NK-92 (cell line): Measurements from ENCODE around the gene UNC13A.

Experiments used
- DNase-seq: peaks from one replicate; lab custom pipeline; 2025; ENCODE audit not compliant: unreplicated experiment; lab: John Stamatoyannopoulos, UW

Gene UNC13A

GRCh38 chr19:17687857-17688784 is at the start of gene UNC13A:
Gene UNC13A, minus strand, starts transcription at chr19:17688354. Its CDS starts 155 bp downstream, at chr19:17688199.
- DNase-seq: no peak

DNA sequence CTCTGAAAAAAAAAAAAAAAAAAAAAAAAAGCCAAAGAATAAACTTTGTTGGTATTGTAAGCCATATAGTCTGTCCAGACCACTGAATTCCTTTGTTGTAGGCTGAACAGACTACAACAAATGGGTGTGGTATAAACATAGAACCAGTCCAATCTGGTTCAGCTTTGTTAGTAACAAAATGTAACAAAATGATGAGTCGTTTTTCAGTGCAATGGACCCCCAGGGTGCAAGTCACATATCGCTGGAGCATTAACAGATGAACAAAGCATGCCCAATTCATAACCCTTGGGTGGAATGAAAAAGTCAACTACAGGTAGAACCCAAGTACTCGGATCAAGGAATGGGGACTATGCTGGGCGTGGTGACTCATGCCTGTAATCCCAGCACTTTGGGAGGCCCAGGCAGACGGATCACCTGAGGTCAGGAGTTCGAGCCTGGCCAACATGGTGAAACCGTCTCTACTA is 49.6 kb upstream of the UNC13A start:
- DNase-seq: no peak

DNA sequence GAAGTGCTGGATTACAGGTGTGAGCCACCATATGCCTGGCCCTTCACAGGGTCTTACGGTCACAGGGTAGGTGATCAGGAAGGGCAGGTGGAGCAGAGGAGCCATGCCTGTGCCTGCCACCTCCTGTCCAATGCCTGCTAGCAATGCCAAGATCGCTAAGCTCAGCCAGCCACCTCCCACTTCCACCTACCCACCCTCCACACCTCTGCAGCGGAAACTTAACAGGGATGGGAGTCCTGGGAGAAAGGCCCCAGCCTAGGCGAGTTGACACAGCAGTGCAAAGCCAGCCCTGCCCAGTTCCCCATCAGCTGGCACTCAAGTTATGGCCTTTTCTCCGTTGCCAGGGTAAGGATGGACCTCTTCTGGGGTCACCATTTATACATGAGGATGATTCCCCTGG is 47.3 kb upstream of the UNC13A start:
- no peak for DNase-seq

DNA sequence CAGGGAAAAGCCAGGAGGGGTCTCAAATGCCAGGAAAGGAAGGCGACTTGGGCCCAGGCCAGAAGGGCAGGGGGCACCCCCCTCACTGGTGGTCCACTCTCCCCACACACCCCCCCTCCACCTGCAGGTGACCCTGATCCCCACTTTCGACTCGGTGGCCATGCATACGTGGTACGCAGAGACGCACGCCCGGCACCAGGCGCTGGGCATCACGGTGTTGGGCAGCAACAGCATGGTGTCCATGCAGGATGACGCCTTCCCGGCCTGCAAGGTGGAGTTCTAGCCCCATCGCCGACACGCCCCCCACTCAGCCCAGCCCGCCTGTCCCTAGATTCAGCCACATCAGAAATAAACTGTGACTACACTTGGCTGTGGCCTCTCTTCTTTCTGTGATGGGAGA is 46.0 kb upstream of the UNC13A start:
- DNase-seq: no peak

- DNase-seq: no peak
Measured at GRCh38 chr19:17733127-17733526, 45.0 kb upstream of the UNC13A start.

GRCh38 chr19:17727843-17728242 is 39.7 kb upstream of the UNC13A start:
- DNase-seq: no peak

DNA sequence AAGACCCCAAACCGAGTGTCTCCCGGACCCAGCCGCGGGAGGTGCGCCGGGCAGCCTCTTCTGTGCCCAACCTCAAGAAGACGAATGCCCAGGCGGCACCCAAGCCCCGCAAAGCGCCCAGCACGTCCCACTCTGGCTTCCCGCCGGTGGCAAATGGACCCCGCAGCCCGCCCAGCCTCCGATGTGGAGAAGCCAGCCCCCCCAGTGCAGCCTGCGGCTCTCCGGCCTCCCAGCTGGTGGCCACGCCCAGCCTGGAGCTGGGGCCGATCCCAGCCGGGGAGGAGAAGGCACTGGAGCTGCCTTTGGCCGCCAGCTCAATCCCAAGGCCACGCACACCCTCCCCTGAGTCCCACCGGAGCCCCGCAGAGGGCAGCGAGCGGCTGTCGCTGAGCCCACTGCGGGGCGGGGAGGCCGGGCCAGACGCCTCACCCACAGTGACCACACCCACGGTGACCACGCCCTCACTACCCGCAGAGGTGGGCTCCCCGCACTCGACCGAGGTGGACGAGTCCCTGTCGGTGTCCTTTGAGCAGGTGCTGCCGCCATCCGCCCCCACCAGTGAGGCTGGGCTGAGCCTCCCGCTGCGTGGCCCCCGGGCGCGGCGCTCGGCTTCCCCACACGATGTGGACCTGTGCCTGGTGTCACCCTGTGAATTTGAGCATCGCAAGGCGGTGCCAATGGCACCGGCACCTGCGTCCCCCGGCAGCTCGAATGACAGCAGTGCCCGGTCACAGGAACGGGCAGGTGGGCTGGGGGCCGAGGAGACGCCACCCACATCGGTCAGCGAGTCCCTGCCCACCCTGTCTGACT is 39.0 kb upstream of the UNC13A start:
- DNase-seq: no peak

DNA sequence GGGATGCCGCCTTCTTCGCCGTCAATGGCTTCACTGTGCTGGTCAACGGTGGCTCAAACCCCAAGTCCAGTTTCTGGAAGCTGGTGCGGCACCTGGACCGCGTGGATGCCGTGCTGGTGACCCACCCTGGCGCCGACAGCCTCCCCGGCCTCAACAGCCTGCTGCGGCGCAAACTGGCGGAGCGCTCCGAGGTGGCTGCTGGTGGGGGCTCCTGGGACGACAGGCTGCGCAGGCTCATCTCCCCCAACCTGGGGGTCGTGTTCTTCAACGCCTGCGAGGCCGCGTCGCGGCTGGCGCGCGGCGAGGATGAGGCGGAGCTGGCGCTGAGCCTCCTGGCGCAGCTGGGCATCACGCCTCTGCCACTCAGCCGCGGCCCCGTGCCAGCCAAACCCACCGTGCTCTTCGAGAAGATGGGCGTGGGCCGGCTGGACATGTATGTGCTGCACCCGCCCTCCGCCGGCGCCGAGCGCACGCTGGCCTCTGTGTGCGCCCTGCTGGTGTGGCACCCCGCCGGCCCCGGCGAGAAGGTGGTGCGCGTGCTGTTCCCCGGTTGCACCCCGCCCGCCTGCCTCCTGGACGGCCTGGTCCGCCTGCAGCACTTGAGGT is 38.1 kb upstream of the UNC13A start:
- DNase-seq: no peak

DNA sequence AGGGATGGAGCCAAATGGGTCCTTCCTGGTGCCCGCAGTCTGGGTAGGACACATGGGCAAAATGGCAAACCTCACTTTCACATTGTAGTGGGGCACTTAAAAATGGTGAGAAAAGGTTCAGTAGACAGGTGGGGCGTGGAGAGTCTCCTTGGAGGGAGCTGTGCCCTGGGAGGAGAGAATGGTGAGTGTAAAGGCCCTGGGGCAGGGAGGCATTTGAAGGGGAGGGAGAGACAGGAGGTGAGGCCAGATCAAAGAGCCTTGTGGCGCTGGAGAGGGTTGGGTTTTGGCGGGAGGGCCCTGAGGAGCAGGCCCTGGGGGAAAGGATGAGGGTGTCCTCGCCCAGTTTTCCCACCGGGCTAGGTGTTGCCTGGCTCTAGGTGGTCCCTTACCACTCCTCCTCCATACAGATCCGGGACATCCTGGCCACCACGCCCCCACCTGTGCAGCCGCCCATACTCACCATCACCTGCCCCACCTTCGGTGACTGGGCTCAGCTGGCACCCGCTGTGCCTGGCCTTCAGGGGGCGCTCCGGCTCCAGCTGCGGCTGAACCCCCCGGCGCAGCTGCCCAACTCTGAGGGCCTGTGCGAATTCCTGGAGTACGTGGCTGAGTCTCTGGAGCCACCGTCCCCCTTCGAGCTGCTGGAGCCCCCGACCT is 37.4 kb upstream of the UNC13A start:
- no peak for DNase-seq

GRCh38 chr19:17724655-17725054 is 36.5 kb upstream of the UNC13A start:
- no peak for DNase-seq

DNA sequence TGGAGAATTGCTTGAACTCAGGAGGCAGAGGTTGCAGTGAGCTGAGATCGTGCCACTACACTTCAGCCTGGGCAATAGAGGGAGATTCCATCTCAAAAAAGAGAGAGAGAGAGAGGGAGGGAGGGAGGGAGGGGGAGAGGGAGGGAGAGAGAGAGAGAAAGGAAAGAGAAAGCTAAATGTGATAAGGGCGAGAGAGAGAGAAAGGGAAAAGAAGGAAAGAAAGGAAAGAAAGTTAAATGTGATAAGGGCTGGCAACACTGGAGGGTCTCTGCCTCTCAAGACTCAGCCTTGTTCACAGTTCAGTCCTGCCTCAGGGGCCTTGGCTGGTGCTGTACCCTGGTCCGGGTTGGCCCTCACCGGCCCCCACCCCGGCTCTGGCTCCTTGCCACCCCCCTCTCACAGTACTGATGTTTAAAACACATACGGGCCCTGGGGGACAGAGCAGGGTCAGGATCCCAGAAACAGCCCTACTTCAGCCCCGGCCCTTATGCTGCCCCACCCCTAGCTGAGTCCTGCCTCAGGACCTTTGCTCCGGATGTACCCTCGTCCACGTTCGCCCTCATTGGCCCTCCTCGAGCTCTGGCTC is 34.6 kb upstream of the UNC13A start:
- no peak for DNase-seq

DNA sequence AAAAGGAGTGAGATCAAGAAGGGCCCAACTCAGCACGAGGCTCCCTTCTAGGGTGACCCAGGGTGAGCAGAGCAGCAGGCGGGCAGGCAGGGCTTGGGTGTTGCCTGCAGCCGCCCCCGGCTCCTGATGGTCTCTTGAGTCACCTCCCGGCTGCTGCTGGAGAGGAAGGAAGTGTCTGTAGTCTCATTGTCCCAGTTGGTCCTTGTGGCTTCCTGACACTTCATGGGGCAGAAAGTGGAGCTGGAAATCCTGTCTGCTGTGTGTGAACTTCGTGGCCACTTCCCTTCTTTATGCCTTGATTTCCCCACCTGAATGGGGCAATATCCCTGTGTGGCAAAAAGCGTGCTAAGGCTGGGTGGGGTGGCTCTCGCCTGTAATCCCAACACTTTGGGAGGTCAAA is 33.7 kb upstream of the UNC13A start:
- DNase-seq: no peak

- no peak for DNase-seq
Measured at GRCh38 chr19:17721111-17721628, 33.0 kb upstream of the UNC13A start.

- no peak for DNase-seq
Measured at GRCh38 chr19:17720440-17720839, 32.3 kb upstream of the UNC13A start.

DNA sequence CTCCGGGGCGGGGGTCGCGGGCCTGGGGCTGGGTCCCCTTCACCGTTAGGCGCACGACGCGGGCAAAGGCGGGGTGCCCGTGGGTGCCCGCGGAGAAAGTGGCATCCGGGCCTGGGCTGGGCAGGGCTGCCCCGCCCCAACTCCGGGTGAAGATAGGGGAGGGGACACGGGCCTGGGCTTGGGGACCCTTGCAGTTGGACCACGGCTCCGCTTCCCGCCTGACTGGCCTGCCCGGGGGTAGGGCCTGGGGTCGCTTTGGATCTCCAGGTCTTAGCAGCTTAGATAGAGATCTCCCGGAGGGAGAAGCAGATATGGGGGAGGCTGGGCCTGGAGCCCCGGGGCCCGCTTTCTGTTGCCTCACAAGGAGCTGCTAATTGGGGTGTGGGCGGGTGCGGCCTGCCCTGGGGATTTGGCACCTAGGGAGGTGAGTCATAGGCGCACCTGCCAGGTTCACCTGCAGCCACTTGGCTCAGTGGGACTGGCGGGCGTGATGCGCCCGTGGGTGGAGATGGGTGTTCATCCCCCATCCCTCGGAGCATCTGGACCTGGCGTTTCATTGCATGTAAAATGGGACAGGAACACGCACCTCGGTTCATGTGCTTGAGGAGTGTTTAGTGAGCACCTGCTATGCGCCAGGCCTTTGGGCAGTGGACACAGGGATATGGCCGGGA is 31.7 kb upstream of the UNC13A start:
- no peak for DNase-seq

- DNase-seq: no peak
Measured at GRCh38 chr19:17718947-17719711, 31.0 kb upstream of the UNC13A start, which contains the start of gene MAP1S. Gene MAP1S, plus strand, starts transcription at chr19:17719480. Its CDS starts 23 bp downstream, at chr19:17719503.

- DNase-seq: no peak
Measured at GRCh38 chr19:17718550-17718946, 30.4 kb upstream of the UNC13A start.

DNA sequence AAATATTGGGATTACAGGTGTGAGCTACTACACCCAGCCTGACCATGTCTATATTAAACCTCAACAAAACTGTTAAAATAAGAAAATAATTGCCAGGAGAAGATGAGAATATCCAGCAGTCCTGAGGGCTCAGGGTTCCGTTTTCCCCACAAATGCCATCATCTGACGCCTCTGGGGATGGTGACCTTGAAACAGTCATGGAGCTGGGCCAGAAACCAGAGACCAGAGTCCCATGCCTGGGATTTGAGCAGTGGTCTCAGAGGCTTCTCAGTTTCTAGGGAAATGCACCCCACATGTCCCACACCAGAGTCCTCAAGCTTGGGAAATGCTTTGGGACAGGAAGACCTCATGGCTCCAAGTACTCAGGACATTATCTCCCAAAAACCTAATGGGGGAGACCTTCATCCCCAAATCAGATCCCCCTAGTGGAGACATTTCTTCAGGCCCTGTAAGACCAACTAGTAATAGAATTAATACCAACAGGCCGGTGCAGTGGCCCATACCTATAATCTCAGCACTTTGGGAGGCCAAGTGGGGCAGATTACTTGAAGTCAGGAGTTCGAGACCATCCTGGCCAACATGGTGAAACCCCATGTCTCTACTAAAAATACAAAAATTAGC is 28.3 kb upstream of the UNC13A start:
- no peak for DNase-seq

- DNase-seq: no peak
Measured at GRCh38 chr19:17711851-17712250, 23.7 kb upstream of the UNC13A start.
